K562 (cell line): Measurements from ENCODE around the gene POR.

Experiments used
- HNRNPLL ChIP-seq: fragments of 200-400 bp; formaldehyde crosslinking; IDR thresholded peaks from 2 replicates; pipeline ENCODE4 v1.6.1; 2017; ENCODE audit warnings: low read length, low read depth, mild to moderate bottlenecking; ENCODE audit not compliant: poor library complexity, severe bottlenecking
- TCF3 ChIP-seq: sonication (generic); formaldehyde crosslinking; IDR thresholded peaks from 2 replicates; pipeline ENCODE4 v1.4.0; 2020; ENCODE audit warnings: mild to moderate bottlenecking, missing genetic modification reagents

GRCh38 chr7:75962607-75963380 is 47.8 kb downstream of the POR start:
- TF ChIP-seq TCF3 (CRISPR knock-in tag) (no peak), HNRNPLL (no peak)
